SK-N-DZ (cell line): ENCODE results near the gene STPG3.

Source experiments
- DNase-seq: peaks from one replicate; pipeline ENCODE4 v3.0.0-alpha.2; 2015; ENCODE audit warnings: low spot score

Gene STPG3

GRCh38 chr9:137300567-137301080 lies 49.5 kb downstream of the STPG3 start:
- DNase-seq, result no peak

GRCh38 chr9:137301081-137301947 lies 50.2 kb downstream of the STPG3 start:
- peak; percentile 68 for DNase-seq

GRCh38 chr9:137302118-137302448 lies 51.0 kb downstream of the STPG3 start, which contains the start of gene NRARP:
TSS of gene NRARP (minus strand) at chr9:137302271. CDS start at chr9:137301928, 343 bp downstream.
- DNase-seq, result peak; percentile 82

- peak; percentile 73 for DNase-seq
Observed at GRCh38 chr9:137302449-137303150, 51.5 kb downstream of the STPG3 start.
